ENCODE results near the gene DHX40.
"Not testable (repeated sequence)": the region's sequence is repeated elsewhere in the genome, so short reads cannot be mapped to it uniquely, and the experiment has no call there.

DNA sequence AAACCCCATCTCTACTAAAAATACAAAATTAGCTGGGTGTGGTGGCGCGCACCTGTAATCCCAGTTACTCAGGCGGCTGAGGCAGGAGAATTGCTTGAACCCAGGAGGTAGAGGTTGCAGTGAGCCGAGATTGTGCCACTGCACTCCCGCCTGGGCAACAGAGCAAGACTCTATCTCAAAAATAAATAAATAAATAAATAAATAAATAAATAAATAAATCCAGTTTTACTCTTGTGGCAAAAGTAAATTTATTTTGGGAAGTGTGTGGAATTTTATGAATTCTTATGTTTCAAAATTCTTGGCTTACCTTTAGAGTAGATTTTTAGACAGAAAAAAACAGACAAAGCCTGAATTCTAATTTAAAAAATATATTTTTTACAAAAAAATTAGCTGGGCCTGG lies 3.7 kb downstream of the DHX40 start:
- TF ChIP-seq, protein P1, sequence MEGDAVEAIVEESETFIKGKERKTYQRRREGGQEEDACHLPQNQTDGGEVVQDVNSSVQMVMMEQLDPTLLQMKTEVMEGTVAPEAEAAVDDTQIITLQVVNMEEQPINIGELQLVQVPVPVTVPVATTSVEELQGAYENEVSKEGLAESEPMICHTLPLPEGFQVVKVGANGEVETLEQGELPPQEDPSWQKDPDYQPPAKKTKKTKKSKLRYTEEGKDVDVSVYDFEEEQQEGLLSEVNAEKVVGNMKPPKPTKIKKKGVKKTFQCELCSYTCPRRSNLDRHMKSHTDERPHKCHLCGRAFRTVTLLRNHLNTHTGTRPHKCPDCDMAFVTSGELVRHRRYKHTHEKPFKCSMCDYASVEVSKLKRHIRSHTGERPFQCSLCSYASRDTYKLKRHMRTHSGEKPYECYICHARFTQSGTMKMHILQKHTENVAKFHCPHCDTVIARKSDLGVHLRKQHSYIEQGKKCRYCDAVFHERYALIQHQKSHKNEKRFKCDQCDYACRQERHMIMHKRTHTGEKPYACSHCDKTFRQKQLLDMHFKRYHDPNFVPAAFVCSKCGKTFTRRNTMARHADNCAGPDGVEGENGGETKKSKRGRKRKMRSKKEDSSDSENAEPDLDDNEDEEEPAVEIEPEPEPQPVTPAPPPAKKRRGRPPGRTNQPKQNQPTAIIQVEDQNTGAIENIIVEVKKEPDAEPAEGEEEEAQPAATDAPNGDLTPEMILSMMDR (IDR thresholded peaks at IDR 0.05): not testable (repeated sequence)
- not testable (repeated sequence) for TF ChIP-seq POLR2A (IDR thresholded peaks at IDR 0.05; ENCODE audit: low read depth)
